Endothelial cell (in vitro differentiated cells): ENCODE data around the gene CAVIN1. TPM values are rescaled to one million over a fixed set of nuclear protein-coding genes. Genes with fewer than 3 reads are reported as not detected.

Source experiments
- DNase-seq: peaks from one replicate; pipeline ENCODE4 v3.0.0; 2021; ENCODE audit warnings: low spot score
- H3K27ac Mint-ChIP-seq: one replicate; pipeline ENCODE4 v1.8.0; 2021; ENCODE audit warnings: mixed read lengths, inconsistent platforms; ENCODE audit not compliant: unreplicated experiment
- H3K27me3 Mint-ChIP-seq: one replicate; pipeline ENCODE4 v1.8.0; 2021; ENCODE audit warnings: mild to moderate bottlenecking, moderate library complexity, mixed read lengths, inconsistent platforms; ENCODE audit not compliant: unreplicated experiment
- H3K36me3 Mint-ChIP-seq: one replicate; pipeline ENCODE4 v1.8.0; 2021; ENCODE audit warnings: mild to moderate bottlenecking, low read depth, mixed read lengths, inconsistent platforms; ENCODE audit not compliant: unreplicated experiment
- H3K4me1 Mint-ChIP-seq: one replicate; pipeline ENCODE4 v1.8.0; 2021; ENCODE audit warnings: mild to moderate bottlenecking, mixed read lengths, inconsistent platforms; ENCODE audit not compliant: unreplicated experiment
- H3K4me3 Mint-ChIP-seq: one replicate; pipeline ENCODE4 v1.8.0; 2021; ENCODE audit warnings: mild to moderate bottlenecking, mixed read lengths, inconsistent platforms; ENCODE audit not compliant: unreplicated experiment
- H3K9me3 Mint-ChIP-seq: one replicate; pipeline ENCODE4 v1.8.0; 2021; ENCODE audit warnings: mixed read lengths, inconsistent platforms; ENCODE audit not compliant: unreplicated experiment
- CTCF ChIP-seq: fragments of 200-600 bp; sonication (generic); IDR thresholded peaks from one replicate; pipeline ENCODE4 v1.5.0; 2021; ENCODE audit warnings: antibody characterized with exemption; ENCODE audit not compliant: unreplicated experiment
- total RNA-seq: library from RNA; stranded (reverse); fragmentation: NEBNext Ultra II Directional; extraction: Animal tissue kit (Norgen Biotek cat#: 25700); gene quantifications from one replicate; pipeline ENCODE4 v1.2.1, GENCODE V29; 2021; ENCODE audit not compliant: unreplicated experiment

The CAVIN1 gene
- total RNA-seq, 1 donor from 2014 or later: 334 TPM

DNA sequence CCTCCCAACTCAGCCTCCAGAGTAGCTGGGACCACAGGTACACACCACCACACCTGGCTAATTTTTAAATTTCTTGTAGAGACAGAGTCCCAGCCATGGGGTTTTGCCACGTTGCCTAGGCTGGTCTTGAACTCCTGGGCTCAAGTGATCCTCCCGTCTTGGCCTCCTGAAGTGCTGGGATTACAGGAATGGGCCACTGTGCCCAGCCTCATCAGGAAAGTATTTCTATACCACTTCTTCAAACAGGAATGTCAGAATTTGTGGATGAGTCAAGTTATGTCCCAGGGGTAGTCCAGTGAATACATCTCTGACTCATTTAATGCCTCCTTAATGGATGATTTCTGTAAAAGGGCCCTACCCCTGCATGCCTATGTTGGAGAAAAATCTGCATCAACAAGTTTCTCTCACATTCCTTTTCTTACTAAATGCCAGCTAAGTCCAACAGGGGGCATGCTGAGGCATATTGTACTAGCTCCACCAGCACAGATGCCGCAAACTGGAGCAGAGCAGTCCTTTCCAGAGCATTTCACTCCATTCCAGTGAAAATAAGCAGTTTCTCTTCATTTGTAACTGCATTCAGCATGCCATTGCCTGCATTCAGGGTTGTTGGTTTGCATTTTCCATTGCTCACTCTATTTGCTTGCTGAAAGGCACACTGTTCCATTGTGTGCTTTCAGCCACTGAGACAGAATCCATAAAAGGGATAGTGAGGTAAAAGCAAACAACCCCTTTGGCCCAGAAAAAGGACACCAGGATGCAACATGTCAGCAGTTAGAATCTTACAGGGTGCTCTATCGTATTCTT, 5.3 kb upstream of the CAVIN1 start:
- DNase-seq: peak; percentile 62
- Mint-ChIP-seq H3K27me3 (peaks cover 5% of the 10 kb centered on the region), H3K4me1 (peaks cover 12% of the 10 kb centered on the region), H3K27ac (no peak overlapping the region), H3K4me3 (no peak overlapping the region), H3K9me3 (no peaks in the 10 kb centered on the region), H3K36me3 (no peaks in the 10 kb centered on the region)
- TF ChIP-seq CTCF: peak; percentile 71

DNA sequence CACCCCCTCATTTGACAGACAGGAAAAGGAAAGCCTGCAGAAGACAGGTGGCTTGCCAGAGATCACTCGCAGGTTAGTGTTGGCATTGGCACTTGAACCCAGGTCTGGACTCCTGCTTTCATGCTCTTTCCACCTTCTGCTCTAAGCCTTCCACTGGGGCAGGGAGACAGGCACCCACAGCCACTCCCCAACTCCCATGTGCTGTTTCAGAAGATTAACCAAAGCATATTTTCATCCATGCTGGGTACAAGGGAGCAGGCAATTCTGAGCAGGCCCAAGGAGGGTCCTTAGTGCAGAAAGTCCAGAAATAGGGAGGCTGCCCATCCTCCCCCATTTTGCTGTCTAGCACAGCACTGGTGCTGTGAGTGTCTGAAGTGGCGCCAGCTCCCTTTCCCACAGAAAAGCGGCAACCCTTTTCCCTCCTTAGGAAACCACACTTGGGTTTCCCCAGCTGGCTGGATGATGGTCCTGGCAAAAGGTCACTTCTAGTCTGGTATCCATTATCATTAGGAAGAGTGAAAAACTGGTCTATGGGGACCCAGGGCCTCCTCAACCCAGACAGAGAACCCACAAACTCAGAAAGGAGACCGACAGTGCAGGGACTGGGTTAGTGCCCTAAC, 2.0 kb upstream of the CAVIN1 start:
- H3K4me3 Mint-ChIP-seq: no peak overlapping the region
- peaks cover 13% of the 10 kb centered on the region for H3K27me3 Mint-ChIP-seq
- peaks cover 14% of the 10 kb centered on the region for H3K36me3 Mint-ChIP-seq
- TF ChIP-seq CTCF: no peak
- peaks cover 23% of the 10 kb centered on the region for H3K4me1 Mint-ChIP-seq
- H3K27ac Mint-ChIP-seq: no peak overlapping the region
- no peak for DNase-seq
- H3K9me3 Mint-ChIP-seq: peaks cover 3% of the 10 kb centered on the region

GRCh38 chr17:42423766-42424165, 710 bp upstream of the CAVIN1 start:
- peaks cover 3% of the 10 kb centered on the region for H3K9me3 Mint-ChIP-seq
- H3K27ac Mint-ChIP-seq: no peak overlapping the region
- peaks cover 32% of the 10 kb centered on the region for H3K4me1 Mint-ChIP-seq
- peaks cover 21% of the 10 kb centered on the region for H3K36me3 Mint-ChIP-seq
- H3K27me3 Mint-ChIP-seq: peaks cover 18% of the 10 kb centered on the region
- DNase-seq: no peak
- peak overlapping the region; percentile 100 for H3K4me3 Mint-ChIP-seq
- no peak for TF ChIP-seq CTCF

- H3K27me3 Mint-ChIP-seq: peaks cover 16% of the 10 kb centered on the region
- H3K9me3 Mint-ChIP-seq: peaks cover 3% of the 10 kb centered on the region
- no peak for TF ChIP-seq CTCF
- H3K4me3 Mint-ChIP-seq: peak overlapping the region; percentile 100
- peak overlapping the region; percentile 73 for H3K27ac Mint-ChIP-seq
- peaks cover 21% of the 10 kb centered on the region for H3K36me3 Mint-ChIP-seq
- peak; percentile 41 for DNase-seq
- H3K4me1 Mint-ChIP-seq: peaks cover 32% of the 10 kb centered on the region
Observed at GRCh38 chr17:42422412-42422957, 571 bp downstream of the CAVIN1 start.
